ENCODE data around the gene POU2F3. TPM values are rescaled to one million over a fixed set of nuclear protein-coding genes. Genes with fewer than 3 reads are reported as not detected.

POU2F3 gene
- total RNA-seq, 4 donors from 2014 or later = not detected

GRCh38 chr11:120229451-120230424, 10.2 kb upstream of the POU2F3 start:
- no peaks in the 10 kb centered on the region for H3K9me3 ChIP-seq
- in situ Hi-C loops (cut with MboI; ENCODE audit: low sequenced_read_pairs in 4 of 4) (loop anchor here (5.0 to 10.0 kb wide), 2 partner anchors 57 to 65 kb away; no protein-coding TSS in a partner anchor), intact Hi-C loops (cut with DNase I; ENCODE audit: low total_unique reads) (loop anchor here (1.0 kb wide), 1 partner anchor 57 kb away; no protein-coding TSS in a partner anchor)
- TF ChIP-seq CTCF (IDR thresholded peaks at IDR 0.05 in 4 of 5, conservative IDR thresholded peaks at IDR 0.05 in 1 of 5) (peak; percentile 48 to 70 (median 66)), POLR2A (IDR thresholded peaks at IDR 0.05) (no peak)
- peak overlapping the region in 2 of 4 donors; percentile 6 to 12 for H3K27ac ChIP-seq
- no peak overlapping the region for H3K4me3 ChIP-seq
- peaks cover 0 to 6% (median 0%) of the 10 kb centered on the region in 3 donors for H3K27me3 ChIP-seq
- ATAC-seq (no peak), DNase-seq (no peak)
- H3K4me1 ChIP-seq = peaks cover 9% of the 10 kb centered on the region in 2 donors
- no peaks in the 10 kb centered on the region for H3K36me3 ChIP-seq

- Histone ChIP-seq H3K27me3 (peaks cover 0 to 6% (median 0%) of the 10 kb centered on the region in 3 donors), H3K36me3 (no peaks in the 10 kb centered on the region), H3K4me3 (no peak overlapping the region), H3K4me1 (peaks cover under 1% of the 10 kb centered on the region in 2 donors), H3K9me3 (no peaks in the 10 kb centered on the region), H3K27ac (no peak overlapping the region)
- TF ChIP-seq POLR2A (IDR thresholded peaks at IDR 0.05) (no peak), CTCF (IDR thresholded peaks at IDR 0.05 in 4 of 5, conservative IDR thresholded peaks at IDR 0.05 in 1 of 5) (no peak)
- intact Hi-C loops (cut with DNase I; ENCODE audit: low total_unique reads) (no loop called here), in situ Hi-C loops (cut with MboI; ENCODE audit: low sequenced_read_pairs in 4 of 4) (loop anchor here in 1 of 4 donors (10.0 kb wide), 1 partner anchor 64 kb away; no protein-coding TSS in a partner anchor)
- DNase-seq (no peak), ATAC-seq (no peak)
These were observed 9.4 kb upstream of the POU2F3 start for GRCh38 chr11:120230433-120231071.

DNA sequence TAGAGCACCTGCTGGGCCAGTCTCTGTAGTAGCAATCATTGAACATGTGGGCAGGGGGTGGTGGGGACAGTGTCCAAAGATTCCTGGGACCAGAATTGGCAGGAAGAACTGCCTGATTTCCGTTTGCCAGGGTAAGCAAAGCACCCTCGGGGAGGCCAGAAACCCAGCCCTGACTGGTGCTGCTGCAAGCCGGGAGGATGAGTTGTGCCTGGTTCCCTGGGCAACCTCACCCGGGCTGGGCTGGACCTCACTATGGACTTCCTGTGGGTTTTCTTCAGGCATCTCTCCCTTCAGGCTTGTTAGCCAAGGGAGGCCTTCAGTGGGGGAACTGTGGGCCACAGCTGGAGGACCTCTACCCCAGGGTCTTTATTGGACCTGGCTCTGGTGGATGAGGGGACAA, 8.0 kb upstream of the POU2F3 start:
- Histone ChIP-seq H3K27ac (no peak overlapping the region), H3K4me1 (no peaks in the 10 kb centered on the region), H3K27me3 (peaks cover 0 to 6% (median 0%) of the 10 kb centered on the region in 3 donors), H3K9me3 (no peaks in the 10 kb centered on the region), H3K36me3 (no peaks in the 10 kb centered on the region), H3K4me3 (no peak overlapping the region)
- in situ Hi-C loops (cut with MboI; ENCODE audit: low sequenced_read_pairs in 4 of 4) = loop anchor here in 1 of 4 donors (10.0 kb wide), 1 partner anchor 63 kb away; no protein-coding TSS in a partner anchor
- intact Hi-C loops (cut with DNase I; ENCODE audit: low total_unique reads) = no loop called here
- DNase-seq (no peak), ATAC-seq (no peak)
- no peak for TF ChIP-seq POLR2A (IDR thresholded peaks at IDR 0.05)
- no peak for TF ChIP-seq CTCF (IDR thresholded peaks at IDR 0.05 in 4 of 5, conservative IDR thresholded peaks at IDR 0.05 in 1 of 5)

- intact Hi-C loops (cut with DNase I; ENCODE audit: low total_unique reads) (no loop called here), in situ Hi-C loops (cut with MboI; ENCODE audit: low sequenced_read_pairs in 4 of 4) (loop anchor here in 1 of 4 donors (10.0 kb wide), 1 partner anchor 61 kb away; no protein-coding TSS in a partner anchor)
- Histone ChIP-seq H3K4me3 (no peak overlapping the region), H3K36me3 (no peaks in the 10 kb centered on the region), H3K27ac (no peak overlapping the region), H3K4me1 (no peaks in the 10 kb centered on the region), H3K9me3 (no peaks in the 10 kb centered on the region), H3K27me3 (peaks cover 0 to 6% (median 0%) of the 10 kb centered on the region in 3 donors)
- no peak for DNase-seq
- ATAC-seq = no peak
- TF ChIP-seq CTCF (IDR thresholded peaks at IDR 0.05 in 4 of 5, conservative IDR thresholded peaks at IDR 0.05 in 1 of 5) = no peak
- no peak for TF ChIP-seq POLR2A (IDR thresholded peaks at IDR 0.05)
These were observed 6.6 kb upstream of the POU2F3 start for GRCh38 chr11:120233207-120233803.

Data from gastrocnemius medialis (tissue), 4 donors.